Prostate gland (tissue), 1 donor: ENCODE data around the gene NAV2.

Source experiments
- POLR2A ChIP-seq: fragments of 450-650 bp; IDR thresholded peaks from one replicate; pipeline ENCODE4 v1.6.1; 2016; ENCODE audit warnings: antibody characterized with exemption, mild to moderate bottlenecking
- POLR2AphosphoS5 ChIP-seq: sonication (generic); formaldehyde crosslinking; IDR thresholded peaks from one replicate; pipeline ENCODE4 v1.6.1; 2017; ENCODE audit warnings: antibody characterized with exemption

DNA sequence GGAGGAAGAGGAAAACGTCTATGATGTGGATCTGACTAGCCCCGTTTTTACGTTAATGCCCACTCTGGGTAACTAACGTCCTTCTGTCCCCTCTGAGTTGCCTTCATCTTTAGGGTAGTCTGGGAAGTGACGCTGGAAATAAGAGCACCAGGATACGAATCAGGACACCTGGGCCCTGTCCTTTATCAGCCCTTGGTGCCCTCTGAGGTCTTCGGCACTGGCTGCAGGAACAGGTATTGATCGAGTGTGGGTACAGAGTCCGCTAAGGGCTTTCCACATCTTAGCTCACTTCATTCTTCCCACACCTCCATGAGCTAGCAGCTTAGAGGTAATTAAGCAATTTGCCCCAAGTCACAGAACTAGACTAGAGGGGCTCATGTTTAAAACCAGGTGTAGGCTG is 223.8 kb downstream of the NAV2 start:
- no peak for TF ChIP-seq POLR2A
- no peak for TF ChIP-seq POLR2AphosphoS5
